PFSK-1 (cell line): Measurements from ENCODE around the gene ROCK1.

Experiments
- FOXP2 ChIP-seq: optimal IDR thresholded peaks from 2 replicates; pipeline ENCODE3; 2011; ENCODE audit warnings: borderline replicate concordance, control low read depth, inconsistent platforms; ENCODE audit not compliant: insufficient read depth; ENCODE audit errors: extremely low read length, extremely low read depth
- POLR2AphosphoS5 ChIP-seq: IDR thresholded peaks from 2 replicates; pipeline ENCODE4 v1.6.1; 2012; ENCODE audit warnings: low read depth, mild to moderate bottlenecking, control low read depth, low read length, moderate library complexity
- SIN3A ChIP-seq: IDR thresholded peaks from 2 replicates; pipeline ENCODE4 v1.6.1; 2012; ENCODE audit warnings: mild to moderate bottlenecking, low read length, moderate library complexity, borderline replicate concordance; ENCODE audit not compliant: insufficient read depth
- TAF1 ChIP-seq: IDR thresholded peaks from 2 replicates; pipeline ENCODE4 v1.6.1; 2012; ENCODE audit warnings: low read length, control low read depth, borderline replicate concordance; ENCODE audit not compliant: insufficient read depth
- TF ChIP-seq, protein P1 (sequence below), 2 experiments: IDR thresholded peaks; 2 replicates each; pipeline versions ENCODE4 v1.6.1 to v1.8.0; 2011 to 2012; ENCODE audit warnings: low read depth in 2 of 2, low read length in 2 of 2, control low read depth in 1 of 2, inconsistent platforms in 1 of 2, mild to moderate bottlenecking in 1 of 2, moderate library complexity in 1 of 2; ENCODE audit not compliant: insufficient read depth in 1 of 2

ROCK1 gene

DNA sequence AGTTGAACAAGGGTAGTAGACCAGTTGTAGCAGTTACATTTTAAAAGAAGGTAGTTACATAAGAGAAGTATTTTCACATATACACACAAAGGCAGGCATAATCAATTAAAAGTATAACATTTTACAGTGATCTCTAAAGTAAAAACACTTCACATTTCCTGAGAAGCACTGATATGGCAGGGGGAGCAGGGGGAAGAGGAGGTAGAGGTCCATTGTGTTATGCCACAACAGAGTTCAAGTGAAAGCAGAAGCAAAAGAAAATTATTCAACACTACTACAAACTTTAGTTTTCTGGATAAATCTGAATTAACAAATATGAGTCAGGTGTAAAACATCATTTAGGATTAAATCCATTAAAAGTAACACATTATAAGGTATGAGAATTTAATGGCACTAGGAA is 38.4 kb downstream of the ROCK1 start:
- no peak for TF ChIP-seq POLR2AphosphoS5
- TF ChIP-seq, protein P1, sequence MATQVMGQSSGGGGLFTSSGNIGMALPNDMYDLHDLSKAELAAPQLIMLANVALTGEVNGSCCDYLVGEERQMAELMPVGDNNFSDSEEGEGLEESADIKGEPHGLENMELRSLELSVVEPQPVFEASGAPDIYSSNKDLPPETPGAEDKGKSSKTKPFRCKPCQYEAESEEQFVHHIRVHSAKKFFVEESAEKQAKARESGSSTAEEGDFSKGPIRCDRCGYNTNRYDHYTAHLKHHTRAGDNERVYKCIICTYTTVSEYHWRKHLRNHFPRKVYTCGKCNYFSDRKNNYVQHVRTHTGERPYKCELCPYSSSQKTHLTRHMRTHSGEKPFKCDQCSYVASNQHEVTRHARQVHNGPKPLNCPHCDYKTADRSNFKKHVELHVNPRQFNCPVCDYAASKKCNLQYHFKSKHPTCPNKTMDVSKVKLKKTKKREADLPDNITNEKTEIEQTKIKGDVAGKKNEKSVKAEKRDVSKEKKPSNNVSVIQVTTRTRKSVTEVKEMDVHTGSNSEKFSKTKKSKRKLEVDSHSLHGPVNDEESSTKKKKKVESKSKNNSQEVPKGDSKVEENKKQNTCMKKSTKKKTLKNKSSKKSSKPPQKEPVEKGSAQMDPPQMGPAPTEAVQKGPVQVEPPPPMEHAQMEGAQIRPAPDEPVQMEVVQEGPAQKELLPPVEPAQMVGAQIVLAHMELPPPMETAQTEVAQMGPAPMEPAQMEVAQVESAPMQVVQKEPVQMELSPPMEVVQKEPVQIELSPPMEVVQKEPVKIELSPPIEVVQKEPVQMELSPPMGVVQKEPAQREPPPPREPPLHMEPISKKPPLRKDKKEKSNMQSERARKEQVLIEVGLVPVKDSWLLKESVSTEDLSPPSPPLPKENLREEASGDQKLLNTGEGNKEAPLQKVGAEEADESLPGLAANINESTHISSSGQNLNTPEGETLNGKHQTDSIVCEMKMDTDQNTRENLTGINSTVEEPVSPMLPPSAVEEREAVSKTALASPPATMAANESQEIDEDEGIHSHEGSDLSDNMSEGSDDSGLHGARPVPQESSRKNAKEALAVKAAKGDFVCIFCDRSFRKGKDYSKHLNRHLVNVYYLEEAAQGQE (IDR thresholded peaks at IDR 0.05; ENCODE audit: insufficient read depth in 1 of 2, low read depth in 2 of 2, low read length in 2 of 2) = no peak
- no peak for TF ChIP-seq FOXP2
- no peak for TF ChIP-seq TAF1
- no peak for TF ChIP-seq SIN3A

- no peak for TF ChIP-seq POLR2AphosphoS5
- no peak for TF ChIP-seq SIN3A
- no peak for TF ChIP-seq FOXP2
- TF ChIP-seq TAF1 = no peak
- TF ChIP-seq, protein P1 (IDR thresholded peaks at IDR 0.05; ENCODE audit: insufficient read depth in 1 of 2, low read depth in 2 of 2, low read length in 2 of 2) = no peak
Observed at GRCh38 chr18:21071071-21071470, 40.5 kb downstream of the ROCK1 start.

DNA sequence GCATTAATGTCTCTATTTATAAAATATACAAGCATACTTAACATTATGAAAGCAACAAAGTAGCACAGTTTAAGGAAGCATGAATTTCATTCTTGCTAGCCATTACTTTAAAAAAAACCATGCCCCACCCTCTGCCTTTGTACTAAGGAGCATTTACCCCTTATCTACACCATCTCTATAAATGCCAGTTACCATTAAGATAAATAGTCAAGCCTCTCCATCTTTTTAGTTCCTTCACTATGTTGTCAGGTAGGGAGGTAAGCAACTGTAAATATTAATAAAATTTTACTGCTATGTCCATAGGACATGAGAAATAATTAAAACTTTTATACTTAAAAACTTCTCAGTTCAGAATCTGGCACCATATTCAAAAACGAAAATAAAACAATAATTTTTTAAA is 42.1 kb downstream of the ROCK1 start:
- TF ChIP-seq TAF1 (no peak), FOXP2 (no peak), SIN3A (no peak), POLR2AphosphoS5 (no peak)
- TF ChIP-seq, protein P1 (IDR thresholded peaks at IDR 0.05; ENCODE audit: insufficient read depth in 1 of 2, low read depth in 2 of 2, low read length in 2 of 2) = no peak

DNA sequence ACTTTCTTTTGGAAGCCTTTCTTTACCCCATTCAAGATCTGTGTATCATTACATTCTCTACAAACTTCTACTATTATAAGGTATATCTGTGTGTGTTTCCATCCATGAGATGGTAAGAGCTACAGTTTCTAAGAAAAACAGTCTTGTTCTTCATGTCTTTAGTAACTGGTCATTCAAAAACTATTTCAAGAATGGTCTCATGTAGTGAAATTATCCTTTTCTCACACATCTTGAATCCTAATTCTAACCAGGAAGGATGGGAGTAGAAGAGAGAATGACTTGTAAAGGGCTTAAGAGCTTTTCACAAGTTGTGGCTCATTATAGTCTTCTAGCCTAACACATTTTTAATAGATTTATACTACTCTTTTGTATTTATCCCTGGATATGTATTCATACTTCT is 47.3 kb downstream of the ROCK1 start:
- TF ChIP-seq FOXP2 = no peak
- TF ChIP-seq SIN3A = no peak
- TF ChIP-seq POLR2AphosphoS5 = no peak
- TF ChIP-seq, protein P1 (IDR thresholded peaks at IDR 0.05; ENCODE audit: insufficient read depth in 1 of 2, low read depth in 2 of 2, low read length in 2 of 2) = no peak
- TF ChIP-seq TAF1 = no peak

DNA sequence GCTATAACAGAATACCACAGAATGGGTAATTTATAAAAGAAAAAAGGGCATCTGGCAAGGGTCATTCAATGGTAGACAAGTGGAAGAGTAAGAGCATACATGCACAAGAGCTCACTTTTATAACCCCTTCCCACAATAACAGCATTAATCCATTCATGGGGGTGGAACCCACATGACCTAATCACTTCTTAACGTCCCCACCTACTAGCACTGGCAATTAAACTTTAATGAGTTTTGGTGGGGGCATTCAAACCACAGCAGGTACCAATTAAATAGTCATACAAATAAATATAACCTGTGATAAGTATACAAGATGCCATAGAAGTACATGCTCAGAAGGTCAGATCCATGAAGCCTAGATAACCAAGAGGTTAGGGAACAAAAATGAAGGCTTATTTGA is 48.6 kb downstream of the ROCK1 start:
- TF ChIP-seq SIN3A (no peak), TAF1 (no peak), POLR2AphosphoS5 (no peak), FOXP2 (no peak)
- TF ChIP-seq, protein P1 (IDR thresholded peaks at IDR 0.05; ENCODE audit: insufficient read depth in 1 of 2, low read depth in 2 of 2, low read length in 2 of 2) = no peak
